ENCODE measurements around the gene CPA2.
A peak's percentile ranks its signal among the peaks of the same experiment; 100 is the strongest.

CPA2 gene

GRCh38 chr7:130254555-130254954, 12.1 kb upstream of the CPA2 start:
- DNase-seq (ENCODE audit: low read depth) = no peak

GRCh38 chr7:130256704-130257103, 10.0 kb upstream of the CPA2 start:
- no peak for DNase-seq (ENCODE audit: low read depth)

- DNase-seq (ENCODE audit: low read depth) = no peak
These were observed 8.1 kb upstream of the CPA2 start for GRCh38 chr7:130258494-130259078.

GRCh38 chr7:130262448-130262847, 4.2 kb upstream of the CPA2 start:
- no peak for DNase-seq (ENCODE audit: low read depth)

- no peak for DNase-seq (ENCODE audit: low read depth)
These were observed 3.5 kb upstream of the CPA2 start for GRCh38 chr7:130263130-130263529.

- DNase-seq (ENCODE audit: low read depth) = no peak
These were observed 278 bp downstream of the CPA2 start for GRCh38 chr7:130266961-130267321.

GRCh38 chr7:130268463-130269317, 2.0 kb downstream of the CPA2 start:
- no peak for DNase-seq (ENCODE audit: low read depth)

- no peak for DNase-seq (ENCODE audit: low read depth)
These were observed 2.6 kb downstream of the CPA2 start for GRCh38 chr7:130269318-130269694.

GRCh38 chr7:130270947-130271800, 4.5 kb downstream of the CPA2 start:
- no peak for DNase-seq (ENCODE audit: low read depth)

GRCh38 chr7:130272381-130273080, 5.9 kb downstream of the CPA2 start:
- no peak for DNase-seq (ENCODE audit: low read depth)

GRCh38 chr7:130273081-130273932, 6.6 kb downstream of the CPA2 start:
- DNase-seq (ENCODE audit: low read depth) = no peak

- no peak for DNase-seq (ENCODE audit: low read depth)
These were observed 7.2 kb downstream of the CPA2 start for GRCh38 chr7:130273933-130274255.

GRCh38 chr7:130274296-130274695, 7.6 kb downstream of the CPA2 start:
- no peak for DNase-seq (ENCODE audit: low read depth)

- DNase-seq (ENCODE audit: low read depth) = no peak
These were observed 8.4 kb downstream of the CPA2 start for GRCh38 chr7:130274983-130275591.

GRCh38 chr7:130275826-130276297, 9.2 kb downstream of the CPA2 start:
- no peak for DNase-seq (ENCODE audit: low read depth)

- DNase-seq (ENCODE audit: low read depth) = no peak
These were observed 10.4 kb downstream of the CPA2 start for GRCh38 chr7:130276796-130277762.

GRCh38 chr7:130277763-130278643, 11.3 kb downstream of the CPA2 start:
- DNase-seq (ENCODE audit: low read depth) = no peak

- DNase-seq (ENCODE audit: low read depth) = peak; percentile 73
These were observed 12.2 kb downstream of the CPA2 start for GRCh38 chr7:130278860-130279259.

GRCh38 chr7:130279286-130279685, 12.6 kb downstream of the CPA2 start:
- no peak for DNase-seq (ENCODE audit: low read depth)
